HepG2 (cell line): Measurements from ENCODE around the gene CRY1. TPM values are rescaled to one million over a fixed set of nuclear protein-coding genes. Genes with fewer than 3 reads are reported as not detected.

ENCODE experiments used
- ATRX ChIP-seq: sonication (generic); formaldehyde crosslinking; IDR thresholded peaks from 2 replicates; pipeline ENCODE4 v1.4.0; 2020; ENCODE audit warnings: missing genetic modification reagents, borderline replicate concordance
- CHD4 ChIP-seq: fragments of 200-600 bp; sonication (generic); IDR thresholded peaks from 2 replicates; pipeline ENCODE4 v1.7.0; 2017; ENCODE audit warnings: mild to moderate bottlenecking, low read length, borderline replicate concordance
- FOXK1 ChIP-seq: sonication (generic); formaldehyde crosslinking; IDR thresholded peaks from 2 replicates; pipeline ENCODE4 v1.4.0; 2020; ENCODE audit warnings: low read depth, missing genetic modification reagents, borderline replicate concordance
- GATAD2A ChIP-seq: IDR thresholded peaks from 2 replicates; pipeline ENCODE4 v1.6.1; 2016
- HOXA5 ChIP-seq: sonication (generic); formaldehyde crosslinking; IDR thresholded peaks from 2 replicates; pipeline ENCODE4 v1.4.0; 2020; ENCODE audit warnings: missing genetic modification reagents
- ISL2 ChIP-seq: sonication (generic); formaldehyde crosslinking; IDR thresholded peaks from 2 replicates; pipeline ENCODE4 v1.5.0; 2020; ENCODE audit warnings: missing genetic modification reagents
- MBD4 ChIP-seq: IDR thresholded peaks from 2 replicates; pipeline ENCODE4 v1.6.1; 2012; ENCODE audit warnings: low read length, inconsistent platforms, borderline replicate concordance
- MED13 ChIP-seq: sonication (generic); formaldehyde crosslinking; IDR thresholded peaks from 2 replicates; pipeline ENCODE4 v1.5.0; 2020; ENCODE audit warnings: missing genetic modification reagents
- NFIC ChIP-seq: IDR thresholded peaks from 2 replicates; pipeline ENCODE4 v1.6.1; 2012; ENCODE audit warnings: mild to moderate bottlenecking, low read length, inconsistent platforms
- PPARG ChIP-seq: conservative IDR thresholded peaks from 2 replicates; pipeline ENCODE4 v1.6.1; 2016; ENCODE audit warnings: missing biosample characterization, missing genetic modification reagents
- SOX6 ChIP-seq, 2 experiments: fragments of 450-650 bp in 1 of 2; sonication (generic) in 1 of 2; formaldehyde crosslinking in 1 of 2; IDR thresholded peaks; 2 replicates each; pipeline versions ENCODE4 v1.4.0 to v1.6.1; 2017 to 2020; ENCODE audit warnings: antibody characterized with exemption in 1 of 2, mild to moderate bottlenecking in 1 of 2, missing genetic modification reagents in 1 of 2
- TAF1 ChIP-seq: sonication (generic); formaldehyde crosslinking; IDR thresholded peaks from 2 replicates; pipeline ENCODE4 v1.4.0; 2020; ENCODE audit warnings: missing genetic modification reagents
- ZBTB21 ChIP-seq: sonication (generic); formaldehyde crosslinking; IDR thresholded peaks from 2 replicates; pipeline ENCODE4 v1.4.0; 2020; ENCODE audit warnings: missing genetic modification reagents
- ZBTB42 ChIP-seq: sonication (generic); formaldehyde crosslinking; IDR thresholded peaks from 2 replicates; pipeline ENCODE4 v1.5.0; 2020; ENCODE audit warnings: mild to moderate bottlenecking, missing genetic modification reagents
- ZHX1 ChIP-seq: sonication (generic); formaldehyde crosslinking; IDR thresholded peaks from 2 replicates; pipeline ENCODE4 v1.8.1; 2022; ENCODE audit warnings: low read depth, mild to moderate bottlenecking, missing genetic modification reagents
- ZNF180 ChIP-seq: sonication (generic); formaldehyde crosslinking; IDR thresholded peaks from 2 replicates; pipeline ENCODE4 v1.4.0; 2020; ENCODE audit warnings: low read depth, missing genetic modification reagents, borderline replicate concordance
- ZNF260 ChIP-seq: sonication (generic); formaldehyde crosslinking; IDR thresholded peaks from 2 replicates; pipeline ENCODE4 v1.4.0; 2020; ENCODE audit warnings: missing genetic modification reagents, low read depth, mild to moderate bottlenecking, borderline replicate concordance
- ZNF263 ChIP-seq: sonication (generic); formaldehyde crosslinking; IDR thresholded peaks from 2 replicates; pipeline ENCODE4 v1.4.0; 2020; ENCODE audit warnings: missing genetic modification reagents
- ZNF337 ChIP-seq: sonication (generic); formaldehyde crosslinking; IDR thresholded peaks from 2 replicates; pipeline ENCODE4 v1.5.1; 2020; ENCODE audit warnings: missing genetic modification reagents, low read depth, mild to moderate bottlenecking, borderline replicate concordance
- ZNF343 ChIP-seq: sonication (generic); formaldehyde crosslinking; IDR thresholded peaks from 2 replicates; pipeline ENCODE4 v1.4.0; 2020; ENCODE audit warnings: mild to moderate bottlenecking, missing genetic modification reagents
- ZNF564 ChIP-seq: sonication (generic); formaldehyde crosslinking; IDR thresholded peaks from 2 replicates; pipeline ENCODE4 v1.8.1; 2023; ENCODE audit warnings: mild to moderate bottlenecking, missing genetic modification reagents
- ZNF569 ChIP-seq: sonication (generic); formaldehyde crosslinking; IDR thresholded peaks from 2 replicates; pipeline ENCODE4 v1.5.0; 2020; ENCODE audit warnings: mild to moderate bottlenecking, missing genetic modification reagents, moderate library complexity, borderline replicate concordance
- ZNF772 ChIP-seq: sonication (generic); formaldehyde crosslinking; IDR thresholded peaks from 2 replicates; pipeline ENCODE4 v1.5.0; 2020; ENCODE audit warnings: mild to moderate bottlenecking, missing genetic modification reagents
- ZNF782 ChIP-seq: sonication (generic); formaldehyde crosslinking; IDR thresholded peaks from 2 replicates; pipeline ENCODE4 v1.4.0; 2020; ENCODE audit warnings: missing genetic modification reagents, mild to moderate bottlenecking, borderline replicate concordance
- polyA plus RNA-seq, 8 experiments: library from polyadenylated mRNA; depleted of rRNA in 3 of 8; stranded (reverse) in 7 of 8; unstranded in 1 of 8; fragments of >200 nt; fragmentation: Illumina TruSeq in 4 of 8; extraction: Trizol in 4 of 8; gene quantifications; 2 replicates each; pipeline versions ENCODE4 v1.2.1 to v1.2.3, GENCODE V29; 2011 to 2016; ENCODE audit warnings: low read depth in 4 of 8, missing spikeins in 1 of 8, mixed read lengths in 1 of 8; ENCODE audit not compliant: insufficient read depth in 1 of 8
- total RNA-seq, 5 experiments: library from RNA; depleted of rRNA; stranded (reverse); fragments of >200 nt; fragmentation: Illumina TruSeq; extraction: Trizol; gene quantifications; 2 replicates each; pipeline ENCODE4 v1.2.3, GENCODE V29; 2016; ENCODE audit warnings: low read depth in 1 of 5

The CRY1 gene
- total and polyA plus RNA-seq, 2 of the 13 experiments (the other 11 are each of a cell fraction or from before 2014, with no cell fraction given) = 11.4 to 13.9 TPM

DNA sequence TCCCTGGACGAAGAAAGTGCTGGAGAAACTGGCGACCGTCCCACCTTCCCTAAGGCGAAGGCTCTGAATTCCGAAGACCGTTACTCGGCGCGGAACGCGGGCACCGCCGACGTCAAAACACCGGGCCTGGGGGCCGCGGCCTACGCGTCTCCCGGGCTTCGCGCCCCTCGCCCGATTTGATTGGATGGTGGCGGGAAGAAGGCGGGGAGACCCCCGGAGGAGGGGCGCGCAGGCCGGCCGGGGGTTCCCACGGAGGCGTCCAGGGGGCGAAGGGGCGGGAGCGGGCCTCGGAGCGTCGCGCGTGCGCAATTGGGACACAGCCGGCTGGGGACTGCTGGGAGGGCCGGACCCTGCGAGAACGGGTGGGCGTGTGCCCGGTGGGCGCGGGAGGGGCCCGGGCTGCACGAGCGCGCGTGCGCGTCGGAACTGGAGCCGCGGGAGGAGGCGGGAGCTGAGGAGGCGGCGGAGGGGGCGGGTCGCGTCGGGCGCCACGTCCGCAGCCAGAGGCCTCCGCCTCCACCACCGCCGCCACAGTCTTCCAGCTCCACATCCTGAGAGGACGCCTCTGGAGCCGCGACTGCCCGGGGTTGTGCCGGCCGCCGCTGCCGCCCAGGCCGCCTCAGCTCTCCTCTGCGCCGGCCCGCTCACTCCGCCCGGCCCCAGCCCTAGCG is 137.8 kb downstream of the CRY1 start, which contains the start of gene TMEM263 (continued):
- TF ChIP-seq MBD4 = no peak
- peak; percentile 30; the same call in 1 of the 2 replicates for TF ChIP-seq ZHX1 (CRISPR knock-in tag)
- no peak for TF ChIP-seq ZNF337 (CRISPR knock-in tag)
- TF ChIP-seq MED13 (CRISPR knock-in tag) = no peak
- peak; percentile 80; the same call in 1 of the 2 replicates for TF ChIP-seq ZNF343
- peak; percentile 30; the same call in 1 of the 2 replicates for TF ChIP-seq ZNF772
- no peak for TF ChIP-seq CHD4
- TF ChIP-seq ISL2 (CRISPR knock-in tag) = no peak; the same call in 1 of the 2 replicates
- TF ChIP-seq ZNF260 (CRISPR knock-in tag) = no peak
- peak; percentile 48; the same call in 1 of the 2 replicates for TF ChIP-seq GATAD2A (CRISPR knock-in tag)
- TF ChIP-seq NFIC = no peak
- no peak for TF ChIP-seq ZNF569
- no peak for TF ChIP-seq ZNF564 (CRISPR knock-in tag)
- no peak for TF ChIP-seq PPARG (CRISPR knock-in tag)
- no peak for TF ChIP-seq ZBTB42
- TF ChIP-seq TAF1 (CRISPR knock-in tag) = peak; percentile 72
- TF ChIP-seq ZNF180 (CRISPR knock-in tag) = no peak
- peak; percentile 22; the same call in 1 of the 2 replicates for TF ChIP-seq ZBTB21 (CRISPR knock-in tag)
- no peak for TF ChIP-seq HOXA5 (CRISPR knock-in tag)
- no peak for TF ChIP-seq ZNF263 (CRISPR knock-in tag)
- peak; percentile 29; the same call in 1 of the 2 replicates for TF ChIP-seq FOXK1
- no peak for TF ChIP-seq SOX6 (IDR thresholded peaks at IDR 0.05)
- TF ChIP-seq SOX6 (CRISPR knock-in tag; IDR thresholded peaks at IDR 0.05) = peak; percentile 14; the same call in 1 of the 2 replicates
- no peak for TF ChIP-seq ATRX (CRISPR knock-in tag)
- no peak for TF ChIP-seq ZNF782 (CRISPR knock-in tag)
